Fibroblast of skin of back (primary cell): ENCODE data around the gene SAFB2.
A peak's percentile ranks its signal among the peaks of the same experiment; 100 is the strongest.
"Not testable (repeated sequence)": the region's sequence is repeated elsewhere in the genome, so short reads cannot be mapped to it uniquely, and the experiment has no call there.

ENCODE experiments used
- DNase-seq: peaks from one replicate; pipeline ENCODE4 v3.0.0-alpha.2; 2013

SAFB2 gene

GRCh38 chr19:5632241-5632612 is 9.7 kb upstream of the SAFB2 start:
- DNase-seq: no peak

- DNase-seq: no peak
These were observed 9.1 kb upstream of the SAFB2 start for GRCh38 chr19:5631567-5632240.

DNA sequence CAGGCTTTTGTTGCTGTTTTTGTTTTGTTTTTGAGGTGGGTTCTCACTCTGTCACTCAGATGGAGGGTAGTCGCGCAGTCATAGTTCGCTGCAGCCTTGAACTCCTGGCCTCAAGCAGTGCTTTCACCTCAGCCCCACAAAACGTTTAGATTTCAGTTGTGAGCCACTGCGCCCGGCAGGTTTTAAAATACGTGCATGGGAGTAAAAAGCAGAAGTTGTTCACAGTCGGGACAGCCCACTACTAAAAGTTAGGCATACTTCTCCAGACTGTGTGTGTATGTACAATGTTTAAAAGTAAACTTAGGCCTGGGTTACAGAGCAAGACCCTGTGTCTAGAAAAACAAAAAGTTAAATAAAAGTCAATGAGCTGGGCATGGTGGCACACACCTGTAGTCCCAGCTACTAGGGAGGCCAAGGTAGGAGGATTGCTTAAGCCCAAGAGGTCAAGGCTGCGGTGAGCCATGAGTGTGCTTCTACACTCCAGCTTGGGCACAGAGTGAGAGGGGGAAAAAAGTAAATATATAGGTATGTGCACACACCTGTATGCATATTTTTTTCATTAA is 6.4 kb upstream of the SAFB2 start:
- DNase-seq: no peak

- DNase-seq: no peak
These were observed 5.9 kb upstream of the SAFB2 start for GRCh38 chr19:5628461-5628860.

- DNase-seq: peak; percentile 58
These were observed 4.9 kb upstream of the SAFB2 start for GRCh38 chr19:5627395-5627904.

DNA sequence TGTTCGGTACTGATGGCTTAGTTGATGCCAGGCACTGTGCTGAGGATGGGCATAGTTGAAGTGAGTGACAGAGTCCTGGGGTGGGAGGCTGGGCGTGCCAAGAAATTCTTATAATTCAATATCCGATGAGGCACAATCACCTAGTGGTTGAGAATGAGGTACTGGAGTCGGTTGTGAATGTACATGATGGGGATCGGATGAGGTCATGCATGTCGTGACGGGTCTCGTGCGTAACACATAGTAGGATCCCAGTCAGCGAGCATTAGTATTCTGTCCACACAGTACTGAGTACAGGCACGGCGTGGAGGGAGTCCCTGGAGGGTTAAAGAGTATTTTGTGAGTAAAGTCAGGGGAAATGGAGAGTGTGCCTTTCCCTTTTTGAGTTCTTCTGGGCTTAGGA is 3.1 kb upstream of the SAFB2 start:
- DNase-seq: no peak

DNA sequence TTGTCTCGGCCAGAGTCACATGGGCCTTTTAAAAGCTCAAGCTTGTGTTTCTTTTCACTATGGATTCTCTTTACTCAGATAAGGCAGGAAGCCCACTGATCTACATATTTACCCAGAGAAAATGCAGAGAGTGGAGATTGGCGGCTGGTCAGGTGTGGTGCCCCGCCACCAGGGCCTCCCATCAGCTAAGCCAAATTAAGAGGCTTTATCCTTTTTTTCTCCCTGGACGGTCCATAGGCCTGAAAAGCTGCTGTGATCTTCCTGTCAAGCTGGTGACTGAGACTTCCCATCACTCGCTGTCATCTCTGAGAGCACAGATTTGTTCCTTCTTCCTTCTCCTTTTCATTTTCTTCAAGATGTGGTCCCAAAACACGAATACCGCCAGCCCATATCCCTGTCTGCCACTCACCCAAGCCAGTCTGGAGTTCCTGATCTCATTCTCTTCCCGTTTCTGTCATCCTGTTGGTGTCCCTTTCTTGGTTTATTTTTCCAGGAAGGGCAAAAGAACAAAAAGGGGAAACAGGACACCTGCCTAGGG is 2.2 kb upstream of the SAFB2 start:
- DNase-seq: no peak

GRCh38 chr19:5624018-5624663 is 1.6 kb upstream of the SAFB2 start:
- DNase-seq: no peak

GRCh38 chr19:5623397-5624017 is 931 bp upstream of the SAFB2 start:
- no peak for DNase-seq

DNA sequence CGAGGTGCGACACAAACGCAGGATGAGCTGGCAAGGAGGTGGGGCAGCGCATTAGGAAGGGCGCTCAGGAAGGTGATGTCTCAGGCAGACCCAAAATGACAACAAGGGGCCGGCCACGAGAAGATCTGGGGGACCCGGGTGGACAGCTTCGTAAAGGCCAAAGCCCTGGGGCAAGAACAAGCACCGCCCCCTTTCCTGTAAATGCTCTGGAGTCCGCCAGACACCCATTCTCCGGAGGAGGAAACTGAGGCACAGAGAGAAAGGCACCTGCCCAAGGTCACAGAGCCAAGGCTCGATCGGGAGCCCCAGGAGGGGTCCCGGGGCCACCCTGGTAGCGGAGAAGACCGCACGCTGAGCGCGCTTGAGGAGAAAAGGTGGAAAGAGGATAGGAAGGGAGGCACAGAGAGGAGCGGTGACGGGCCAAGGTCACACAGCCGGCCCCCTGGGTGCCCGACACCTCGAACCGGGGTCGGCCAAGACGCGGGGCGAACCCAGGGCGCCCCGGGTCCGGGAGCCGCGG is 571 bp downstream of the SAFB2 start:
- no peak for DNase-seq

- no peak for DNase-seq
These were observed 1.1 kb downstream of the SAFB2 start for GRCh38 chr19:5621311-5621944.

DNA sequence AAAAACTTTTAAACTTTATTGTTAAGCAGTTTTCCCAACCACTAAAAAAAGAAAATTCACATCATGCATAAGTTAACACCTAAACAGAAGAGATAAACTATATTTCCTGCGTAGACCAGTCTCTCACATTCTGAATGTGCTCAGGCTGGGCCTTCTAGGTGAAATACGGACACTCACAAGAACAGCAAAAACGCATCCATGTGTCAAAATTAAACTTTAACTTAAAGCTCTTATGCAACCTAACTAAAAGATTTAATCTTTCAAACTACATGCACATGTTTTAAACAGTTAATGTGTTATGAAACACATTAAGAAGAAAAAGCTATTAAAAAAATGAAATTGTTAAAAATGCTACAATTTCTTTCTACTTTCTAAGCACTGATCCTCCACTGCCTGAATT is 2.6 kb downstream of the SAFB2 start:
- DNase-seq: no peak

DNA sequence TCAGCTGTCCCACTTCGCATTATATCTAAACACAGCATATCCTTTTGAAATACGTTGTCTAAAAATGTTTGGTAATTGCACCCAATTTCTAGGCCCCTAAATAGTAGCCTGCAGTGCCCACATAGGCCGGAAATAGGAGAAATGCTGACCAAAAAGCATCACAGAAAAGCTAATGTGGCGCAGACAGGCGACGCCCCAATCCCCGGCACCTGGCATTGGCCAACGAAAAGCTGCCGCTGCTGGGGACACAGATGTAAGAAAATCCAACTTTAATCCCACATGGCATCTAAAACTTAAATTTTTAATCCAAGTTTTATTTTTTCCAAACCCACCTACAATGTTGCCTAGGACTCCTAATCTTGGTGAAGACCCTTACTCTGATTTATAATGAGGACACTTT is 4.0 kb downstream of the SAFB2 start:
- no peak for DNase-seq

DNA sequence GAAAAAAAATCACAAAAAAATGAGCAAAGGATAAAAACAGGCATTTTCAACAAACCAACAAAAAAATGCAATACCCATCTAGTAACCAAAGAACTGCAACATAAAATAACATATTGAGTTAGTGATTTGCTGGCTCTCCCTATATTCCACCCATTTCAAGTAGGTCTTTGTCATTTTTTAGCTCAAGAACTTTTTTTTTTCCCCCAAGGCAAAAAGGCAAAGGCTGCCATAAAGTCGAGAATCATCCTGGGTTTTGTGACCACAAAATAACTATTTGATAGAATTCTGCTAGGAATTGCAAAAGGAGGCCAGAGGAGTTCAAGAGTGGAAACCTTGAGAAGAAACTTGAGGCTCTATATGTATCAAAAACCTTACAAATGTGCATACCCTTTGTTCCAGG is 5.5 kb downstream of the SAFB2 start:
- DNase-seq: no peak

DNA sequence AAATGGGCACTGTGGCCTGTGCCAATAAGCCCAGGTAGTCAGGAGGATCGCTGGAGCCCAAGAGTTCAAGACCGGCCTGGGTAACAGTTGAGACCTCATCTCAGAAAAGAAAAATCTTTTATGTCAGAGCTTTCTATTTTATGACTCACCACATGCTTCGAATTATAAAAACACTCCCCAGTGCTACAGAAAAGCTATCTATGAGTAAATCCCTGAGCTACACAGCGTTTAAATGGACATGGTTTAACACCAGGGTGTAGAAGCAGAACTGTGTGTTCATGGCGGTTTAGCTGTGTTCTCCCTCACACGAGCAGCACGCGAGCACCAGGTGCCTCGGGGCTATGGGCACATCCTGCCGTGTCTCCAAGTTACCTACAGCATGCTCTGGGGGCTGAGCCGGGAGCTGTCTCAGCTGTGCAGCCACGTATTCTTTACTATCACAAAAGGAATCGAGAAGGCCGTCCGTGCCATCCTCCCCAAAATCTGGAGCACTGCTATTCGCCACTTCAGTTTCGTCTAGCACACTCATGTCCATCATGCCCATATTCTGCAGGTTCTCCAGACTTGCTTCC is 6.7 kb downstream of the SAFB2 start:
- DNase-seq: peak; percentile 63

- DNase-seq: no peak
These were observed 9.4 kb downstream of the SAFB2 start for GRCh38 chr19:5612891-5613865.

GRCh38 chr19:5609881-5610448 is 12.6 kb downstream of the SAFB2 start:
- no peak for DNase-seq

GRCh38 chr19:5608766-5609165 is 13.8 kb downstream of the SAFB2 start:
- not testable (repeated sequence) for DNase-seq

DNA sequence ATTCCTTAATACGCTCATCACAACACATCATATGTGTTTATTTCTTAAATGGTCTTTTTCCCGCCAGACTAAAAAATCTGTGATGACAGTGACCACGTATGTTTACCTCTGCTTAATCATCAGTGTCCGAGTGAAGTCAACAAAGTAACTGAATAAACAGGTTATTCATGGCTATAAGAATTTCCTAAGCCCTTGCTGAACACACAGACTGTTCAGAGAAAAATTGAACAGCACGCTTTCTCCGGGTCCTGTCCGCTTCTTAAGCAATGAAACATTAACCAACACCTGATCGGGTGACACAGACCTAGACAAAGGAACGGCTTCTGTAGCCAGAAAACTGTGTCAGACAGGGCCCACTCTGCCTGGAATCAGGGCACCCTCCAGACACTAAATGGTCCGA is 14.3 kb downstream of the SAFB2 start:
- DNase-seq: no peak
